Trophoblast cell (in vitro differentiated cells and primary cell): ENCODE results near the gene TJP2.

ENCODE experiments used
- DNase-seq, 2 donors: peaks; one replicate each; pipeline ENCODE4 v3.0.0-alpha.2; 2016
- H2AFZ ChIP-seq: 2 replicates; pipeline ENCODE4 v1.6.1; 2013; ENCODE audit warnings: low read length, moderate library complexity, mild to moderate bottlenecking; ENCODE audit not compliant: insufficient read depth, poor library complexity
- H2AK5ac ChIP-seq: 2 replicates; pipeline ENCODE4 v1.6.1; 2013; ENCODE audit warnings: mild to moderate bottlenecking, low read length
- H2BK120ac ChIP-seq: 2 replicates; pipeline ENCODE4 v1.6.1; 2013; ENCODE audit warnings: low read length, mild to moderate bottlenecking, moderate library complexity; ENCODE audit not compliant: insufficient read depth, poor library complexity
- H2BK12ac ChIP-seq: 2 replicates; pipeline ENCODE4 v1.6.1; 2013; ENCODE audit warnings: mild to moderate bottlenecking, low read length, moderate library complexity
- H2BK5ac ChIP-seq: 2 replicates; pipeline ENCODE4 v1.6.1; 2013; ENCODE audit warnings: low read length, low read depth, moderate library complexity, mild to moderate bottlenecking; ENCODE audit not compliant: poor library complexity
- H3K14ac ChIP-seq: 2 replicates; pipeline ENCODE4 v1.6.1; 2013; ENCODE audit warnings: mild to moderate bottlenecking, low read length
- H3K18ac ChIP-seq: 2 replicates; pipeline ENCODE4 v1.6.1; 2013; ENCODE audit warnings: mild to moderate bottlenecking, low read length
- H3K23ac ChIP-seq: 2 replicates; pipeline ENCODE4 v1.6.1; 2013; ENCODE audit warnings: low read length
- H3K27ac ChIP-seq: 2 replicates; pipeline ENCODE4 v1.5.1; 2013; ENCODE audit warnings: low read depth, mild to moderate bottlenecking, inconsistent platforms, low read length, moderate library complexity
- H3K27me3 ChIP-seq: 2 replicates; pipeline ENCODE4 v1.6.1; 2013; ENCODE audit warnings: inconsistent platforms, mild to moderate bottlenecking, low read length, moderate library complexity; ENCODE audit not compliant: insufficient read depth
- H3K36me3 ChIP-seq, 2 experiments: 1 replicate in 1 of 2; 2 replicates in 1 of 2; pipeline ENCODE4 v1.6.1; 2013; ENCODE audit warnings: low read length in 2 of 2, mild to moderate bottlenecking in 2 of 2, moderate library complexity in 1 of 2; ENCODE audit not compliant: insufficient read depth in 2 of 2, control insufficient read depth in 1 of 2
- H3K4ac ChIP-seq: 2 replicates; pipeline ENCODE4 v1.6.1; 2013; ENCODE audit warnings: low read depth, mild to moderate bottlenecking, low read length, moderate library complexity
- H3K4me1 ChIP-seq, 2 experiments: 1 replicate in 1 of 2; 2 replicates in 1 of 2; pipeline ENCODE4 v1.6.1; 2013; ENCODE audit warnings: low read length in 2 of 2, mild to moderate bottlenecking in 2 of 2, moderate library complexity in 1 of 2; ENCODE audit not compliant: insufficient read depth in 2 of 2, control insufficient read depth in 1 of 2
- H3K4me2 ChIP-seq: 2 replicates; pipeline ENCODE4 v1.6.1; 2013; ENCODE audit warnings: inconsistent platforms, mild to moderate bottlenecking, low read length, moderate library complexity
- H3K4me3 ChIP-seq: 2 replicates; pipeline ENCODE4 v1.5.1; 2013; ENCODE audit warnings: mild to moderate bottlenecking, low read depth, low read length, inconsistent platforms
- H3K79me1 ChIP-seq: one replicate; pipeline ENCODE4 v1.6.1; 2013; ENCODE audit warnings: low read length
- H3K79me2 ChIP-seq: 2 replicates; pipeline ENCODE4 v1.6.1; 2013; ENCODE audit warnings: low read length, mild to moderate bottlenecking; ENCODE audit not compliant: control insufficient read depth, insufficient read depth, poor library complexity
- H3K9ac ChIP-seq: 2 replicates; pipeline ENCODE4 v1.6.1; 2013; ENCODE audit warnings: mild to moderate bottlenecking, low read length
- H3K9me3 ChIP-seq: 2 replicates; pipeline ENCODE4 v1.6.1; 2013; ENCODE audit warnings: low read depth, mild to moderate bottlenecking, control low read depth, inconsistent platforms, low read length; ENCODE audit not compliant: insufficient read depth
- H4K12ac ChIP-seq: 2 replicates; pipeline ENCODE4 v1.6.1; 2013; ENCODE audit warnings: low read depth, mild to moderate bottlenecking, low read length, moderate library complexity
- H4K8ac ChIP-seq: 2 replicates; pipeline ENCODE4 v1.6.1; 2013; ENCODE audit warnings: low read depth, mild to moderate bottlenecking, low read length, moderate library complexity
- H4K91ac ChIP-seq: one replicate; pipeline ENCODE4 v1.6.1; 2013; ENCODE audit warnings: low read depth, mild to moderate bottlenecking, low read length, moderate library complexity
- WGBS: extraction: QIAGEN DNeasy Blood & Tissue Kit; methylation state at CpG from one replicate; pipeline ENCODE4 v1.1.7; 2013; ENCODE audit warnings: missing lambda C conversion rate; ENCODE audit not compliant: insufficient read length, insufficient coverage; ENCODE audit errors: extremely low coverage; 5-methylcytosine and 5-hydroxymethylcytosine counted together

The TJP2 gene

GRCh38 chr9:69222970-69223369, 48.9 kb downstream of the TJP2 start:
- no peaks in the 10 kb centered on the region for H3K79me2 ChIP-seq
- H3K36me3 ChIP-seq, result peaks cover 38 to 44% of the 10 kb centered on the region in 2 experiments
- H2AFZ ChIP-seq, result no peak overlapping the region
- H3K18ac ChIP-seq, result no peak overlapping the region
- DNase-seq, result peak in 1 of 2 donors; percentile 38
- no peak overlapping the region for H3K14ac ChIP-seq
- H3K79me1 ChIP-seq, result no peaks in the 10 kb centered on the region
- H3K27me3 ChIP-seq, result no peaks in the 10 kb centered on the region
- H4K12ac ChIP-seq, result no peak overlapping the region
- WGBS, result no CpG with 5 or more reads among the region's 8 CpGs
- H3K9me3 ChIP-seq, result peaks cover 2% of the 10 kb centered on the region
- no peak overlapping the region for H2AK5ac ChIP-seq
- no peak overlapping the region for H3K4ac ChIP-seq
- no peak overlapping the region for H3K23ac ChIP-seq
- H3K4me2 ChIP-seq, result no peak overlapping the region
- no peak overlapping the region for H3K4me3 ChIP-seq
- peak overlapping the region; percentile 34 for H3K27ac ChIP-seq
- H2BK120ac ChIP-seq, result no peak overlapping the region
- H2BK12ac ChIP-seq, result no peak overlapping the region
- no peak overlapping the region for H4K91ac ChIP-seq
- no peak overlapping the region for H3K9ac ChIP-seq
- H3K4me1 ChIP-seq, result peaks cover 0 to 3% of the 10 kb centered on the region in 2 experiments
- H2BK5ac ChIP-seq, result no peak overlapping the region
- H4K8ac ChIP-seq, result no peak overlapping the region

DNA sequence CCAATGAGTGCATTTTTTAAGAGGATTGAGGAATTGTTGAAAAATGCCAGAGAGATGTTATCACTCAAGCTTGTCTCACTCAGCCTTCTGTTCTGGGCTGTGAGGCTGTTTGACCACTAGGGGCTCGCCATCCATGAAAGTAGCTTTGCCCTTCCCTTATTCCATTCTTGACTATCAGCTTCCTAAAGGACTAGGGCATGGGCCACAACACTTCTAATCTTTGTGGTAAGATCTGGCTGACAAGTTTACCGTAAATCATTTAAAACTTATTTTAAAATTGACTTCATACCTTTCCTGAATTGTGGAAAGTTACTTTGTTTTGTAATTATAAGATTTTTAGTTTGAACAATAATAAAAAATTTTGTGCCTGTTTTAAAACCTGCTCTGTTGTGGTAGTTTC, 49.5 kb downstream of the TJP2 start:
- Histone ChIP-seq H3K27ac (no peak overlapping the region), H3K4me2 (no peak overlapping the region), H3K9ac (no peak overlapping the region), H3K4me1 (peaks cover 0 to 3% of the 10 kb centered on the region in 2 experiments), H3K14ac (no peak overlapping the region), H4K8ac (no peak overlapping the region), H3K27me3 (no peaks in the 10 kb centered on the region), H4K91ac (no peak overlapping the region), H3K79me2 (no peaks in the 10 kb centered on the region), H2AK5ac (no peak overlapping the region), H3K4me3 (no peak overlapping the region), H2AFZ (no peak overlapping the region), H2BK120ac (no peak overlapping the region), H3K4ac (no peak overlapping the region), H3K79me1 (no peaks in the 10 kb centered on the region), H3K9me3 (peaks cover 2% of the 10 kb centered on the region), H2BK5ac (no peak overlapping the region), H3K18ac (no peak overlapping the region), H3K23ac (no peak overlapping the region), H2BK12ac (no peak overlapping the region), H3K36me3 (peaks cover 37 to 43% of the 10 kb centered on the region in 2 experiments), H4K12ac (no peak overlapping the region)
- WGBS, result no CpG with 5 or more reads among the region's 2 CpGs
- DNase-seq, result peak; percentile 84 to 94

DNA sequence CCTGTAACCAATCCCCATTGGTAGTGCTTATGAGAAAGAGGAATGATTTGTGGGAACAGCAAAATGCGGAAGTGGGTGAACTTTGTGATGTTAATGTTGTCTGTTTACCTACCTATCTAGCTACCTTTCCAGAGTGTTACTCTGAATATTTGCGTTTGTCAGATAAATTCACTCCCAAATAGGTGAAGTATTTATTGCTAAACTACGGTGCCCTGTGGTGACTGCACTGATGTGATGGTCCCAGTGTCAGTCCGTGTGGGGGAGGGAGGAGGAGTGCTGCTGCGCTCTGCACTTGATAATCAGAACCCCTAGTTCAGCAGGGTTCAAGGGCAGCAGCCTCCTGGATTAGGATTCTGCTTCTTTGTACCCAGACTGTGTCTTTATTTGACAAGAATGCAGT, 55.3 kb downstream of the TJP2 start:
- Histone ChIP-seq H3K9me3 (no peaks in the 10 kb centered on the region), H3K9ac (peak overlapping the region; percentile 1), H3K23ac (no peak overlapping the region), H3K4me1 (no peaks in the 10 kb centered on the region), H4K8ac (no peak overlapping the region), H3K14ac (no peak overlapping the region), H3K4me3 (no peak overlapping the region), H3K36me3 (peaks cover 24 to 45% of the 10 kb centered on the region in 2 experiments), H4K91ac (no peak overlapping the region), H2BK12ac (no peak overlapping the region), H2BK5ac (no peak overlapping the region), H2BK120ac (no peak overlapping the region), H3K79me2 (no peaks in the 10 kb centered on the region), H3K27me3 (no peaks in the 10 kb centered on the region), H2AK5ac (no peak overlapping the region), H3K4me2 (no peak overlapping the region), H3K27ac (no peak overlapping the region), H3K4ac (no peak overlapping the region), H3K79me1 (no peaks in the 10 kb centered on the region), H2AFZ (no peak overlapping the region), H4K12ac (peak overlapping the region; percentile 16), H3K18ac (no peak overlapping the region)
- WGBS, result no CpG with 5 or more reads among the region's 5 CpGs
- DNase-seq, result no peak

DNA sequence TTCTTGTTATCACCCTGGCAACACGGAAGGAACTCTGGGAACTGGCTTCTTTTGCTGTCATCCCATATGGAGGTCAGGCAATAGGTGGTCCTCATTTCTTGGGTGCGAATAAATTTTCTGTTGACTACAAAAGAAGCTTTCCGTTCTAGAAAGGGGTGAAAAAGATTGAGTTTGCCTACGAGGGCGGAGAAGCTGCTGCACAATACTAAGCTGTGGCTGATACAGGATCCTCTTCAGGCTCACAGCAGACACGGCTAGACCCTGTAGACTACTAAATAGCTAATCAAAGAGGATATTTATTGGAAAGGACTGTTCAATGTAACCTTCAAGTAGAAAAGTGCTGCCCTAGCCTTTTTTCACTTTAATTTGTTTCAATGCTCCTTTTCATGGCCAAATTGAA, 58.1 kb downstream of the TJP2 start:
- Histone ChIP-seq H3K79me1 (no peaks in the 10 kb centered on the region), H2AFZ (no peak overlapping the region), H3K4me3 (no peak overlapping the region), H3K9me3 (no peaks in the 10 kb centered on the region), H2AK5ac (no peak overlapping the region), H4K8ac (no peak overlapping the region), H3K27ac (no peak overlapping the region), H3K9ac (no peak overlapping the region), H4K12ac (no peak overlapping the region), H3K18ac (no peak overlapping the region), H3K4me2 (no peak overlapping the region), H3K4me1 (no peaks in the 10 kb centered on the region), H3K14ac (no peak overlapping the region), H3K79me2 (no peaks in the 10 kb centered on the region), H2BK12ac (no peak overlapping the region), H3K27me3 (no peaks in the 10 kb centered on the region), H3K4ac (no peak overlapping the region), H4K91ac (no peak overlapping the region), H3K36me3 (peaks cover 35 to 59% of the 10 kb centered on the region in 2 experiments), H2BK120ac (no peak overlapping the region), H2BK5ac (no peak overlapping the region), H3K23ac (no peak overlapping the region)
- WGBS, result no CpG with 5 or more reads among the region's 6 CpGs
- DNase-seq, result no peak
